AG10803 (cell line): Measurements from ENCODE around the gene SEMA6D.

ENCODE experiments used
- DNase-seq: peaks from one replicate; pipeline ENCODE4 v3.0.0; 2010; ENCODE audit warnings: low read depth
- H3K4me3 ChIP-seq: 2 replicates; pipeline ENCODE4 v1.5.1; 2011; ENCODE audit warnings: mild to moderate bottlenecking, low read length, control low read depth
- CTCF ChIP-seq: conservative IDR thresholded peaks from 2 replicates; pipeline ENCODE4 v1.5.1; 2011; ENCODE audit warnings: mild to moderate bottlenecking, low read length, control low read depth, inconsistent platforms

SEMA6D gene

GRCh38 chr15:47725906-47726305, 8.6 kb downstream of the SEMA6D start:
- DNase-seq = no peak
- H3K4me3 ChIP-seq = no peak overlapping the region
- no peak for TF ChIP-seq CTCF

- no peak overlapping the region for H3K4me3 ChIP-seq
- DNase-seq = no peak
- TF ChIP-seq CTCF = no peak
Measured at GRCh38 chr15:47726399-47726823, 9.1 kb downstream of the SEMA6D start.

GRCh38 chr15:47727137-47727536, 9.8 kb downstream of the SEMA6D start:
- DNase-seq = no peak
- TF ChIP-seq CTCF = no peak
- no peak overlapping the region for H3K4me3 ChIP-seq

GRCh38 chr15:47727676-47728075, 10.4 kb downstream of the SEMA6D start:
- DNase-seq = no peak
- TF ChIP-seq CTCF = no peak
- H3K4me3 ChIP-seq = no peak overlapping the region

GRCh38 chr15:47728426-47728825, 11.1 kb downstream of the SEMA6D start:
- no peak overlapping the region for H3K4me3 ChIP-seq
- no peak for DNase-seq
- TF ChIP-seq CTCF = no peak

GRCh38 chr15:47728886-47729285, 11.6 kb downstream of the SEMA6D start:
- H3K4me3 ChIP-seq = no peak overlapping the region
- no peak for DNase-seq
- TF ChIP-seq CTCF = no peak

GRCh38 chr15:47731230-47731629, 13.9 kb downstream of the SEMA6D start:
- H3K4me3 ChIP-seq = no peak overlapping the region
- TF ChIP-seq CTCF = no peak
- no peak for DNase-seq
